Fibroblast of lung (primary cell): ENCODE measurements around the gene SIGLEC10. TPM values are rescaled to one million over a fixed set of nuclear protein-coding genes. Genes with fewer than 3 reads are reported as not detected.
"Not testable (repeated sequence)": the region's sequence is repeated elsewhere in the genome, so short reads cannot be mapped to it uniquely, and the experiment has no call there.

ENCODE experiments used
- DNase-seq, 2 donors: peaks; one replicate each; pipeline versions ENCODE4 v3.0.0 to v3.0.0-alpha.2; 2010; ENCODE audit warnings: low read depth in 2 of 2
- H2AFZ ChIP-seq: 2 replicates; pipeline ENCODE4 v1.5.1; 2012; ENCODE audit warnings: low read length, control low read depth, inconsistent platforms
- H3K27ac ChIP-seq: 2 replicates; pipeline ENCODE4 v1.5.1; 2011; ENCODE audit warnings: low read length, control low read depth; ENCODE audit not compliant: insufficient read depth
- H3K27me3 ChIP-seq: 2 replicates; pipeline ENCODE4 v1.5.1; 2011; ENCODE audit warnings: mild to moderate bottlenecking, low read length; ENCODE audit not compliant: control insufficient read depth, insufficient read depth
- H3K36me3 ChIP-seq: 2 replicates; pipeline ENCODE4 v1.5.1; 2011; ENCODE audit warnings: low read length; ENCODE audit not compliant: control insufficient read depth, insufficient read depth
- H3K4me1 ChIP-seq: 2 replicates; pipeline ENCODE4 v1.5.1; 2011; ENCODE audit warnings: low read length; ENCODE audit not compliant: control insufficient read depth, insufficient read depth; ENCODE audit errors: extremely low read depth
- H3K4me2 ChIP-seq: 2 replicates; pipeline ENCODE4 v1.5.1; 2011; ENCODE audit warnings: low read length, control low read depth; ENCODE audit not compliant: insufficient read depth; ENCODE audit errors: extremely low read depth
- H3K4me3 ChIP-seq, 4 experiments: fragments of 200-600 bp in 1 of 4; sonication (generic) in 1 of 4; replicated peaks in 1 of 4; 2 replicates each; pipeline ENCODE4 v1.5.1; 2011 to 2016; ENCODE audit warnings: low read length in 4 of 4, low read depth in 3 of 4, mild to moderate bottlenecking in 3 of 4, control low read depth in 2 of 4, inconsistent platforms in 1 of 4, mixed read lengths in 1 of 4; ENCODE audit not compliant: insufficient read depth in 1 of 4; ENCODE audit errors: control extremely low read depth in 1 of 4
- H3K79me2 ChIP-seq: 2 replicates; pipeline ENCODE4 v1.5.1; 2012; ENCODE audit warnings: mild to moderate bottlenecking, low read length, inconsistent platforms; ENCODE audit not compliant: control insufficient read depth, insufficient read depth
- H3K9ac ChIP-seq: 2 replicates; pipeline ENCODE4 v1.5.1; 2011; ENCODE audit warnings: mild to moderate bottlenecking, low read length, control low read depth; ENCODE audit not compliant: insufficient read depth
- H3K9me3 ChIP-seq: 2 replicates; pipeline ENCODE4 v1.5.1; 2012; ENCODE audit warnings: low read depth, low read length; ENCODE audit not compliant: control insufficient read depth, insufficient read depth
- H4K20me1 ChIP-seq: 2 replicates; pipeline ENCODE4 v1.5.1; 2011; ENCODE audit warnings: low read length; ENCODE audit not compliant: control insufficient read depth, insufficient read depth; ENCODE audit errors: extremely low read depth
- EZH2 ChIP-seq: IDR thresholded peaks from 2 replicates; pipeline ENCODE4 v1.5.1; 2012; ENCODE audit warnings: low read length, control low read depth, mild to moderate bottlenecking; ENCODE audit errors: missing control alignments
- polyA plus RNA-seq, 2 donors: library from polyadenylated mRNA; depleted of rRNA in 1 of 2; stranded (reverse) in 1 of 2; unstranded in 1 of 2; fragments of >200 nt; gene quantifications; 2 replicates each; pipeline ENCODE4 v1.2.1, GENCODE V29; 2011 to 2012; ENCODE audit warnings: missing spikeins in 1 of 2
- total RNA-seq: library from RNA; depleted of rRNA; stranded (reverse); fragments of >200 nt; gene quantifications from 2 replicates; pipeline ENCODE4 v1.2.1, GENCODE V29; 2014
- TF ChIP-seq, protein P1 (sequence below), 2 donors: IDR thresholded peaks in 1 of 2; conservative IDR thresholded peaks in 1 of 2; 1 replicate in 1 of 2; 2 replicates in 1 of 2; pipeline ENCODE4 v1.5.1; 2011 to 2012; ENCODE audit warnings: low read length in 2 of 2, control low read depth in 1 of 2, inconsistent platforms in 1 of 2, low read depth in 1 of 2, mild to moderate bottlenecking in 1 of 2

SIGLEC10 gene
- total and polyA plus RNA-seq, 2 donors (not counting 1 experiment from before 2014, with no cell fraction given) = not detected

DNA sequence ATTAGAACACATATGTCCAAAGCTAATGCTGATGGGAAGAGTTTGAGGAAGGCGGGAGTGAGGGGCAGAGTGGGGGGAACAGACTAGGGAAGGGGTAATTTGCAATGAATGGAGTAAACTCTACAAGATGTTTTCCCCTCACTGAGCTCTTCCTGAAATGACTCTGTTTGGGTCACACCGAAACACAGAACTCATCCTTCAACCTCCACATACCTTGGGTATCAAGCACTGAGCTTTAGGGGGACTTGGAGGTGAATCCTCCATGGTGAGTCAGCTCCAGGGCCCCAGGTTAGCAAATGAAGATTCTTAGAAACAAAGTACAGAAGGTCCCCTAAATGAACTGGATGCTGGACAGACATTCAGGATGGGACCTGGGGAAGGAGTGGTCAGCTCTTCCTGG, 1.3 kb upstream of the SIGLEC10 start:
- DNase-seq = no peak
- H3K36me3 ChIP-seq = no peaks in the 10 kb centered on the region
- no peaks in the 10 kb centered on the region for H3K4me1 ChIP-seq
- H4K20me1 ChIP-seq = no peaks in the 10 kb centered on the region
- no peak overlapping the region for H3K4me3 ChIP-seq
- H3K9ac ChIP-seq = no peak overlapping the region
- H3K79me2 ChIP-seq = no peaks in the 10 kb centered on the region
- TF ChIP-seq EZH2 = no peak
- TF ChIP-seq, protein P1, sequence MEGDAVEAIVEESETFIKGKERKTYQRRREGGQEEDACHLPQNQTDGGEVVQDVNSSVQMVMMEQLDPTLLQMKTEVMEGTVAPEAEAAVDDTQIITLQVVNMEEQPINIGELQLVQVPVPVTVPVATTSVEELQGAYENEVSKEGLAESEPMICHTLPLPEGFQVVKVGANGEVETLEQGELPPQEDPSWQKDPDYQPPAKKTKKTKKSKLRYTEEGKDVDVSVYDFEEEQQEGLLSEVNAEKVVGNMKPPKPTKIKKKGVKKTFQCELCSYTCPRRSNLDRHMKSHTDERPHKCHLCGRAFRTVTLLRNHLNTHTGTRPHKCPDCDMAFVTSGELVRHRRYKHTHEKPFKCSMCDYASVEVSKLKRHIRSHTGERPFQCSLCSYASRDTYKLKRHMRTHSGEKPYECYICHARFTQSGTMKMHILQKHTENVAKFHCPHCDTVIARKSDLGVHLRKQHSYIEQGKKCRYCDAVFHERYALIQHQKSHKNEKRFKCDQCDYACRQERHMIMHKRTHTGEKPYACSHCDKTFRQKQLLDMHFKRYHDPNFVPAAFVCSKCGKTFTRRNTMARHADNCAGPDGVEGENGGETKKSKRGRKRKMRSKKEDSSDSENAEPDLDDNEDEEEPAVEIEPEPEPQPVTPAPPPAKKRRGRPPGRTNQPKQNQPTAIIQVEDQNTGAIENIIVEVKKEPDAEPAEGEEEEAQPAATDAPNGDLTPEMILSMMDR (conservative IDR thresholded peaks at IDR 0.05 in 1 of 2, IDR thresholded peaks at IDR 0.05 in 1 of 2; ENCODE audit: low read depth in 1 of 2, low read length in 2 of 2) = no peak
- no peak overlapping the region for H2AFZ ChIP-seq
- no peak overlapping the region for H3K27ac ChIP-seq
- no peaks in the 10 kb centered on the region for H3K9me3 ChIP-seq
- no peak overlapping the region for H3K4me2 ChIP-seq
- no peaks in the 10 kb centered on the region for H3K27me3 ChIP-seq

DNA sequence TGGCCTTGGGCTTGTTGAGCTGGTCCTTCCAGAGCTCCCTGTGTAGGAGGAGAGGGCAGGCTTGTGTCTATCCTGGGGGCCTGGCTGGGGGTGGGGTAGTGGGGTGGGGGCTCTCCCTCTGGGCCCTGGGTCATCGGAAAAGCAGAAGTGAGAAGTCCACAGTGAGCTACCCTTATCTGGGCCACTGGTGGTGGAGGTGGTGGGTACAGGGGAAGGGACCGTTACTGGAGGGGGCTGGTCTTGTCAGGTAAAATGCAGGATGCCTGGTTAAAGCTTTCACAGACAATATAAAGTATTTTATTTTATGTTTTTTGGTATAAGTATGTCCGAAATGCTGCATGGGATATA, 342 bp upstream of the SIGLEC10 start:
- H3K4me1 ChIP-seq = no peaks in the 10 kb centered on the region
- H3K79me2 ChIP-seq = no peaks in the 10 kb centered on the region
- H2AFZ ChIP-seq = no peak overlapping the region
- no peaks in the 10 kb centered on the region for H3K9me3 ChIP-seq
- no peaks in the 10 kb centered on the region for H3K27me3 ChIP-seq
- no peak overlapping the region for H3K9ac ChIP-seq
- DNase-seq = no peak
- H3K27ac ChIP-seq = no peak overlapping the region
- no peak overlapping the region for H3K4me3 ChIP-seq
- no peaks in the 10 kb centered on the region for H3K36me3 ChIP-seq
- no peak for TF ChIP-seq EZH2
- TF ChIP-seq, protein P1 (conservative IDR thresholded peaks at IDR 0.05 in 1 of 2, IDR thresholded peaks at IDR 0.05 in 1 of 2; ENCODE audit: low read depth in 1 of 2, low read length in 2 of 2) = no peak
- no peak overlapping the region for H3K4me2 ChIP-seq
- H4K20me1 ChIP-seq = no peaks in the 10 kb centered on the region

DNA sequence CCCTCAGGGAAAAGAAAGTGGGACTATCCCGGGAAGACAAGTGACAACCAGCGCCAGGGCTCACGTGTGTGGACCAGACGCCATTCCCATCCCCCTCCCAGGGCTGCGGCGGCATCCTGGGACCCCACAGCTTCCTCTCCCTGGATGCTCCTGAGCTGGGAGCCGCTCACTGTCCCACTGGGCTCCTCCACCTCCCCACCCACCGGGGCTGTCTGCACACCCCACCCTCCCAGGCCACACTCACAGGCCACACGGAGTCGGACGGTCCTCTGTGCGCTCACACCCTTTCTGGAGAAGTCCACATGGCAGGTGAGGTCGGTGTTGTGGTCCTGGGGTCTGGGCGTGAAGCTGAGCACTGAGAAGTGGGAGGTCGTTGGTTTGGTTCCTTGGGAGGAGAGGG, 1.0 kb downstream of the SIGLEC10 start:
- H3K4me1 ChIP-seq, H2AFZ ChIP-seq, H3K4me2 ChIP-seq, H3K4me3 ChIP-seq, H4K20me1 ChIP-seq, H3K27me3 ChIP-seq, H3K9me3 ChIP-seq, H3K27ac ChIP-seq, H3K36me3 ChIP-seq, H3K9ac ChIP-seq, H3K79me2 ChIP-seq, DNase-seq: not testable (repeated sequence)
